ENCODE measurements around the gene KHDC4.
"Not testable (repeated sequence)": the region's sequence is repeated elsewhere in the genome, so short reads cannot be mapped to it uniquely, and the experiment has no call there.

Gene KHDC4

GRCh38 chr1:155910621-155911121 is 23.5 kb downstream of the KHDC4 start:
- peak in 32 of 51 donors; percentile 7 to 70 (median 24) for DNase-seq

- DNase-seq: peak in 6 of 51 donors; percentile 4 to 24 (median 9)
These were observed 24.3 kb downstream of the KHDC4 start for GRCh38 chr1:155909894-155910293.

GRCh38 chr1:155904261-155904660 is 30.0 kb downstream of the KHDC4 start:
- no peak for DNase-seq

- no peak for DNase-seq
These were observed 34.1 kb downstream of the KHDC4 start for GRCh38 chr1:155900161-155900560.

GRCh38 chr1:155899683-155900082 is 34.5 kb downstream of the KHDC4 start:
- DNase-seq: no peak

GRCh38 chr1:155898888-155899287 is 35.3 kb downstream of the KHDC4 start:
- no peak for DNase-seq

- no peak for DNase-seq
These were observed 36.5 kb downstream of the KHDC4 start for GRCh38 chr1:155897746-155898145.

- DNase-seq: not testable (repeated sequence)
These were observed 37.7 kb downstream of the KHDC4 start for GRCh38 chr1:155896476-155896875.

- DNase-seq: not testable (repeated sequence)
These were observed 38.6 kb downstream of the KHDC4 start for GRCh38 chr1:155895617-155896016.

- DNase-seq: peak in 1 of 51 donors; percentile 25
These were observed 40.6 kb downstream of the KHDC4 start for GRCh38 chr1:155893389-155894142.

GRCh38 chr1:155892796-155893195 is 41.4 kb downstream of the KHDC4 start:
- DNase-seq: no peak

GRCh38 chr1:155890251-155890650 is 44.0 kb downstream of the KHDC4 start:
- no peak for DNase-seq

- no peak for DNase-seq
These were observed 44.6 kb downstream of the KHDC4 start for GRCh38 chr1:155889566-155889965.

- DNase-seq: no peak
These were observed 45.7 kb downstream of the KHDC4 start for GRCh38 chr1:155888481-155888880.

- DNase-seq: no peak
These were observed 49.2 kb downstream of the KHDC4 start for GRCh38 chr1:155884982-155885381.

GRCh38 chr1:155884031-155884960 is 49.9 kb downstream of the KHDC4 start:
- no peak for DNase-seq

- DNase-seq: no peak
These were observed 51.4 kb downstream of the KHDC4 start for GRCh38 chr1:155882766-155883165.

GRCh38 chr1:155882235-155882634 is 52.0 kb downstream of the KHDC4 start:
- DNase-seq: no peak

GRCh38 chr1:155880950-155881349 is 53.3 kb downstream of the KHDC4 start:
- DNase-seq: no peak

- DNase-seq: no peak
These were observed 54.0 kb downstream of the KHDC4 start for GRCh38 chr1:155880251-155880650.

- DNase-seq: no peak
These were observed 56.3 kb downstream of the KHDC4 start for GRCh38 chr1:155877945-155878344.

- peak in 3 of 51 donors; percentile 12 to 13 (median 13) for DNase-seq
These were observed 60.4 kb downstream of the KHDC4 start for GRCh38 chr1:155873860-155874259.
